ENCODE data around the gene GRM1.

GRCh38 chr6:146355521-146356100 lies 326.7 kb downstream of the GRM1 start:
- TF ChIP-seq CTCF (IDR thresholded peaks at IDR 0.05; ENCODE audit: borderline replicate concordance, extremely low read depth, low read length, poor library complexity, severe bottlenecking) = no peak
- no peak for TF ChIP-seq EZH2 (IDR thresholded peaks at IDR 0.05; ENCODE audit: borderline replicate concordance, low read depth, low read length, severe bottlenecking)

Measured in DND-41 (cell line).